Measurements from ENCODE around the gene ACSBG1.
"Not testable (repeated sequence)": the region's sequence is repeated elsewhere in the genome, so short reads cannot be mapped to it uniquely, and the experiment has no call there.

The ACSBG1 gene

GRCh38 chr15:78255421-78256043 is 21.2 kb upstream of the ACSBG1 start:
- DNase-seq (ENCODE audit: low spot score), result no peak

GRCh38 chr15:78251136-78251535 is 16.8 kb upstream of the ACSBG1 start:
- no peak for DNase-seq (ENCODE audit: low spot score)

GRCh38 chr15:78249131-78249530 is 14.8 kb upstream of the ACSBG1 start:
- no peak for DNase-seq (ENCODE audit: low spot score)

- no peak for DNase-seq (ENCODE audit: low spot score)
Observed at GRCh38 chr15:78247911-78248310, 13.5 kb upstream of the ACSBG1 start.

GRCh38 chr15:78245976-78246620 is 11.7 kb upstream of the ACSBG1 start:
- not testable (repeated sequence) for DNase-seq (ENCODE audit: low spot score)

GRCh38 chr15:78245392-78245791 is 11.0 kb upstream of the ACSBG1 start:
- DNase-seq (ENCODE audit: low spot score), result not testable (repeated sequence)

GRCh38 chr15:78244893-78245292 is 10.5 kb upstream of the ACSBG1 start:
- DNase-seq (ENCODE audit: low spot score), result no peak

- DNase-seq (ENCODE audit: low spot score), result no peak
Observed at GRCh38 chr15:78244101-78244500, 9.7 kb upstream of the ACSBG1 start.

- DNase-seq (ENCODE audit: low spot score), result no peak
Observed at GRCh38 chr15:78243491-78243941, 9.2 kb upstream of the ACSBG1 start.

GRCh38 chr15:78243058-78243457 is 8.7 kb upstream of the ACSBG1 start:
- DNase-seq (ENCODE audit: low spot score), result no peak

- DNase-seq (ENCODE audit: low spot score), result peak; percentile 33
Observed at GRCh38 chr15:78242128-78242527, 7.8 kb upstream of the ACSBG1 start.

GRCh38 chr15:78241017-78241416 is 6.7 kb upstream of the ACSBG1 start:
- DNase-seq (ENCODE audit: low spot score), result peak; percentile 74

GRCh38 chr15:78239811-78240210 is 5.4 kb upstream of the ACSBG1 start:
- no peak for DNase-seq (ENCODE audit: low spot score)

- DNase-seq (ENCODE audit: low spot score), result no peak
Observed at GRCh38 chr15:78237146-78237545, 2.8 kb upstream of the ACSBG1 start.

- no peak for DNase-seq (ENCODE audit: low spot score)
Observed at GRCh38 chr15:78236491-78236890, 2.1 kb upstream of the ACSBG1 start.

GRCh38 chr15:78233496-78233895 is 869 bp downstream of the ACSBG1 start:
- DNase-seq (ENCODE audit: low spot score), result no peak

GRCh38 chr15:78232951-78233350 is 1.4 kb downstream of the ACSBG1 start:
- DNase-seq (ENCODE audit: low spot score), result no peak

GRCh38 chr15:78229431-78230406 is 4.6 kb downstream of the ACSBG1 start:
- DNase-seq (ENCODE audit: low spot score), result no peak

- DNase-seq (ENCODE audit: low spot score), result no peak
Observed at GRCh38 chr15:78228356-78228996, 5.9 kb downstream of the ACSBG1 start.

- no peak for DNase-seq (ENCODE audit: low spot score)
Observed at GRCh38 chr15:78225783-78226541, 8.4 kb downstream of the ACSBG1 start.

GRCh38 chr15:78224023-78224411 is 10.3 kb downstream of the ACSBG1 start:
- no peak for DNase-seq (ENCODE audit: low spot score)
